GM18526 (cell line): ENCODE results near the gene MPRIP.

Experiments used
- POLR2A ChIP-seq: IDR thresholded peaks from 3 replicates; pipeline ENCODE4 v1.6.1; 2011; ENCODE audit not compliant: insufficient read length; ENCODE audit errors: extremely low read depth

MPRIP gene

GRCh38 chr17:17104036-17104435 lies 61.8 kb downstream of the MPRIP start:
- no peak for TF ChIP-seq POLR2A

GRCh38 chr17:17104494-17104893 lies 62.2 kb downstream of the MPRIP start:
- TF ChIP-seq POLR2A: no peak

- TF ChIP-seq POLR2A: no peak
Measured at GRCh38 chr17:17105976-17106375, 63.7 kb downstream of the MPRIP start.

- TF ChIP-seq POLR2A: no peak
Measured at GRCh38 chr17:17106756-17107155, 64.5 kb downstream of the MPRIP start.

GRCh38 chr17:17107281-17107680 lies 65.0 kb downstream of the MPRIP start:
- TF ChIP-seq POLR2A: no peak

GRCh38 chr17:17107891-17108431 lies 65.7 kb downstream of the MPRIP start:
- TF ChIP-seq POLR2A: no peak

- TF ChIP-seq POLR2A: no peak
Measured at GRCh38 chr17:17108451-17109049, 66.3 kb downstream of the MPRIP start.

GRCh38 chr17:17109256-17109655 lies 67.0 kb downstream of the MPRIP start:
- TF ChIP-seq POLR2A: no peak

- no peak for TF ChIP-seq POLR2A
Measured at GRCh38 chr17:17109907-17110306, 67.7 kb downstream of the MPRIP start.

GRCh38 chr17:17110520-17110919 lies 68.3 kb downstream of the MPRIP start:
- TF ChIP-seq POLR2A: no peak

GRCh38 chr17:17111401-17112393 lies 69.4 kb downstream of the MPRIP start:
- no peak for TF ChIP-seq POLR2A

GRCh38 chr17:17112628-17113200 lies 70.5 kb downstream of the MPRIP start:
- no peak for TF ChIP-seq POLR2A

GRCh38 chr17:17114592-17115225 lies 72.5 kb downstream of the MPRIP start:
- no peak for TF ChIP-seq POLR2A

GRCh38 chr17:17115620-17116019 lies 73.4 kb downstream of the MPRIP start:
- no peak for TF ChIP-seq POLR2A

GRCh38 chr17:17116406-17116805 lies 74.1 kb downstream of the MPRIP start:
- TF ChIP-seq POLR2A: no peak
